HG03066 (cell line): ENCODE results near the gene TGFBR3.

Source experiments
- ATAC-seq: cut with Tn5 transposase; IDR thresholded peaks from one replicate; pipeline ENCODE4 v1.9.1; 2021; ENCODE audit warnings: low read depth; ENCODE audit not compliant: unreplicated experiment

TGFBR3 gene

GRCh38 chr1:91783423-91784170 is 102.4 kb downstream of the TGFBR3 start:
- no peak for ATAC-seq

- ATAC-seq: no peak
These were observed 103.9 kb downstream of the TGFBR3 start for GRCh38 chr1:91781901-91782622.

- ATAC-seq: no peak
These were observed 104.6 kb downstream of the TGFBR3 start for GRCh38 chr1:91781371-91781825.

GRCh38 chr1:91779548-91780021 is 106.4 kb downstream of the TGFBR3 start:
- ATAC-seq: no peak

- no peak for ATAC-seq
These were observed 107.0 kb downstream of the TGFBR3 start for GRCh38 chr1:91778964-91779363.

GRCh38 chr1:91777630-91778300 is 108.2 kb downstream of the TGFBR3 start:
- no peak for ATAC-seq

- no peak for ATAC-seq
These were observed 108.8 kb downstream of the TGFBR3 start for GRCh38 chr1:91777196-91777595.

GRCh38 chr1:91776068-91776794 is 109.7 kb downstream of the TGFBR3 start:
- no peak for ATAC-seq

GRCh38 chr1:91775227-91775626 is 110.7 kb downstream of the TGFBR3 start:
- no peak for ATAC-seq

GRCh38 chr1:91774520-91775203 is 111.3 kb downstream of the TGFBR3 start:
- ATAC-seq: no peak

GRCh38 chr1:91771717-91772116 is 114.2 kb downstream of the TGFBR3 start:
- no peak for ATAC-seq

- ATAC-seq: no peak
These were observed 115.2 kb downstream of the TGFBR3 start for GRCh38 chr1:91770667-91771268.

GRCh38 chr1:91769742-91770141 is 116.2 kb downstream of the TGFBR3 start:
- ATAC-seq: no peak

GRCh38 chr1:91768786-91769725 is 116.9 kb downstream of the TGFBR3 start:
- ATAC-seq: no peak

- ATAC-seq: no peak
These were observed 117.8 kb downstream of the TGFBR3 start for GRCh38 chr1:91768120-91768519.

- no peak for ATAC-seq
These were observed 119.1 kb downstream of the TGFBR3 start for GRCh38 chr1:91766883-91767282.

- ATAC-seq: no peak
These were observed 120.0 kb downstream of the TGFBR3 start for GRCh38 chr1:91765880-91766443.

GRCh38 chr1:91765293-91765692 is 120.7 kb downstream of the TGFBR3 start:
- ATAC-seq: no peak
